GM10248 (cell line): ENCODE data around the gene ANO7.

Source experiments
- CTCF ChIA-PET: fragments of 300-600 bp; sonication (Branson Sonifier 250); formaldehyde crosslinking; extraction: SDS; loops from one replicate; lab custom pipeline; 2021; ENCODE audit warnings: antibody characterized with exemption; lab: Yijun Ruan, JAX
- POLR2A ChIA-PET: fragments of 350-650 bp; sonication (Branson Sonifier 250); formaldehyde crosslinking; extraction: SDS; loops from one replicate; lab custom pipeline; 2020; ENCODE audit warnings: antibody characterized with exemption; lab: Yijun Ruan, JAX
- DNase-seq: peaks from one replicate; pipeline ENCODE4 v3.0.0; 2012; ENCODE audit errors: extremely low spot score
- TF ChIP-seq, protein P1 (sequence below): IDR thresholded peaks from 2 replicates; pipeline ENCODE4 v1.5.1; 2012; ENCODE audit warnings: mild to moderate bottlenecking, low read depth; ENCODE audit errors: extremely low read depth, missing control alignments, control extremely low read depth

The ANO7 gene

DNA sequence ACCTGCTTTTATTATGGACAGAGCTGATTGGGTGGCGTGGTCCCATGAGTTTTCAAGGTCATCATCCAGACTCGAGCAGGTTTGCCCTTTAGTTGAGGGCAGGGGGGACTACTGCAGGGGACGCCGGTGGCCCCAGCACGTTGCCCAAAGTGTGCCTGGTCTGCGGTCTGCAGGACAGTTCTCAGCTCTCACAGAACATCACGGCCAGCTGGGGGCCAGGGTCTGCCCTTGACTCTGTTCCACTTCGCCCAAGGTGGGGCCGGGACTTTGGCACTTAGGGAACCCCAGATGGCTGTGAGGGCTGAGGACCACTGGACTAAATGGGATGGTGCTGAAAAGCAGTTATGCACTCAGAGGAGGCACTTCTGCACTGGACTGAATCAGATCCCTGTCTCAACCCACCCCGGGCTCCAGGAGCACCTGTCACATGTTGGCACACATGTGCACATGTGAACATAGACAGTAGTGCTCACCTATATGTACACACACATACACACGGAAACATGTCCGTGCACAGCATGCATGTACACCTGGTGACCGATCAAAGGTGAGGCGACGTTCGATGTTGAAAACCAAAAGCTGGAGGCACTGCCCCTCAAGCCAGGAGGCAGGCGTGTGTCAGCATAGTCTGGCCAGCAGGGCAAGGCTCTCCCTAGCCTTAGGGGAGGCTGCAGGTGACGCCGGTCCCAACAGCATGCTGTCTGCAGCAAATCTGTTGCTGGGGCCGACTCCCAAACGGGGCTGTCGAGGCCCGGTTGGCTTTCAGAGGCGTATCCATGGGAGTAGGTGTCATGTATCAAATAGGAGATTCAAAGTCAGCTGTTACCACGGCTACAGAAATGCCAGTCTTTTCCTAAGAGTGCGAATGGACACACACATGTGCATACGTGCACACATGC, 10.2 kb downstream of the ANO7 start:
- ChIA-PET POLR2A (no interaction called here), CTCF (no interaction called here)
- TF ChIP-seq, protein P1, sequence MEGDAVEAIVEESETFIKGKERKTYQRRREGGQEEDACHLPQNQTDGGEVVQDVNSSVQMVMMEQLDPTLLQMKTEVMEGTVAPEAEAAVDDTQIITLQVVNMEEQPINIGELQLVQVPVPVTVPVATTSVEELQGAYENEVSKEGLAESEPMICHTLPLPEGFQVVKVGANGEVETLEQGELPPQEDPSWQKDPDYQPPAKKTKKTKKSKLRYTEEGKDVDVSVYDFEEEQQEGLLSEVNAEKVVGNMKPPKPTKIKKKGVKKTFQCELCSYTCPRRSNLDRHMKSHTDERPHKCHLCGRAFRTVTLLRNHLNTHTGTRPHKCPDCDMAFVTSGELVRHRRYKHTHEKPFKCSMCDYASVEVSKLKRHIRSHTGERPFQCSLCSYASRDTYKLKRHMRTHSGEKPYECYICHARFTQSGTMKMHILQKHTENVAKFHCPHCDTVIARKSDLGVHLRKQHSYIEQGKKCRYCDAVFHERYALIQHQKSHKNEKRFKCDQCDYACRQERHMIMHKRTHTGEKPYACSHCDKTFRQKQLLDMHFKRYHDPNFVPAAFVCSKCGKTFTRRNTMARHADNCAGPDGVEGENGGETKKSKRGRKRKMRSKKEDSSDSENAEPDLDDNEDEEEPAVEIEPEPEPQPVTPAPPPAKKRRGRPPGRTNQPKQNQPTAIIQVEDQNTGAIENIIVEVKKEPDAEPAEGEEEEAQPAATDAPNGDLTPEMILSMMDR, result no peak
- DNase-seq, result no peak

DNA sequence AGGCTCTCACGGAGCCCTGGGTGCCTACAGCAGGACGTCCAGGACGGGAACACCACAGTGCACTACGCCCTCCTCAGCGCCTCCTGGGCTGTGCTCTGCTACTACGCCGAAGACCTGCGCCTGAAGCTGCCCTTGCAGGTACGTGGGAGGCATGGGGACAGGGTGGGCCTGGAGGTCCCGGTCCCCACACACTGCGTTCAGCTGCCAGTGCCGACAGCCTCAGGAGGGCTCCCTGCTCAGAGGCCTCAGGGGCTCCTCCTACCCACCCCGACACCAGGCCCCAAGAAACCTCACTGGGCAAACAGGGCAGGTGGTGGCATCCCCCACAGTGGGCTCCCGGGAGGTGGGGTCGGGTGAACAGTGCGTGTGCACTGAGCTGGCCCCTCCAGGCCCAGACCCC, 10.8 kb downstream of the ANO7 start:
- ChIA-PET CTCF (no interaction called here), POLR2A (no interaction called here)
- no peak for DNase-seq
- TF ChIP-seq, protein P1, result no peak

DNA sequence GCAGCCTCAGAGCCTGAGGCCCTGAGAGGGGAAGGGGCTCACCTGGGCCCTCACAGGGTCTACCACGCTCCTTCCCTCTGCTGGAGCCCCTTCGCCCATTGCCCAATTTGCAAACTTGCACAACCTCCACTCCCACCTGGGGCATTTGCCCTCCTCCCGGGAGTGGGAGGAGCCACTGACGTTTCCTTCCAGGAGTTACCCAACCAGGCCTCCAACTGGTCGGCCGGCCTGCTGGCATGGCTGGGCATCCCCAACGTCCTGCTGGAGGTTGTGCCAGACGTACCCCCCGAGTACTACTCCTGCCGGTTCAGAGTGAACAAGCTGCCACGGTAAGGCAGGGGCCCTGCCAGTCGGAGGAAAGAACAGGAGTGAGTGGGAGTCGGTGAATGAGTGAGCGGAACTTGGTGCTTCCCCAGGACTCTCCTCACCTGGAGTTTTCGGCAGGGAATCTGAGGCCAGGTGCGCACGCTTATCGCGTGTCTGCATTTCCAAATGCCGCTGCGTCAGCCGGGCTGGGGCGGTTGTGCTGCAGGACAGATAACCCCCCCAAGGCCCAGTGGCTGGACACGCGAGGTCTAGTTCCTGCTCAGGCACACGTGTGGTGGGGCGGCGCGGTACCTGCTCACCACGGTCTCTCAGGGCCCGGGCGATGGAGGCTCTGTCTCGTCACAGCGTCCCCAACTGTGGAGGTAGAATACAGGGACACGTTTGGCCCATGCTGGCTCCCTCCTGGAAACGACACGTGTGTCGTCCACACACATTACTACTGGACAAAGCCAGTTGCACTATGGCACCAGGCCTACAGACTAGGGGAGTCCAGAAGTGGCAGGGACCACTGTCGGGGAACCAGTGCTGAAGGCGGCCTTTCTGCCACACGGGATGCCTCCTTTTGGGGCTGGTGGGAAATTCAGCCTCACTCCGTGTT, 11.7 kb downstream of the ANO7 start:
- DNase-seq, result no peak
- ChIA-PET POLR2A (no interaction called here), CTCF (interaction anchor here (1.0 kb wide), 1 partner anchor 286 kb away, joined by 3 read pairs; no protein-coding TSS in a partner anchor)
- TF ChIP-seq, protein P1, result no peak

DNA sequence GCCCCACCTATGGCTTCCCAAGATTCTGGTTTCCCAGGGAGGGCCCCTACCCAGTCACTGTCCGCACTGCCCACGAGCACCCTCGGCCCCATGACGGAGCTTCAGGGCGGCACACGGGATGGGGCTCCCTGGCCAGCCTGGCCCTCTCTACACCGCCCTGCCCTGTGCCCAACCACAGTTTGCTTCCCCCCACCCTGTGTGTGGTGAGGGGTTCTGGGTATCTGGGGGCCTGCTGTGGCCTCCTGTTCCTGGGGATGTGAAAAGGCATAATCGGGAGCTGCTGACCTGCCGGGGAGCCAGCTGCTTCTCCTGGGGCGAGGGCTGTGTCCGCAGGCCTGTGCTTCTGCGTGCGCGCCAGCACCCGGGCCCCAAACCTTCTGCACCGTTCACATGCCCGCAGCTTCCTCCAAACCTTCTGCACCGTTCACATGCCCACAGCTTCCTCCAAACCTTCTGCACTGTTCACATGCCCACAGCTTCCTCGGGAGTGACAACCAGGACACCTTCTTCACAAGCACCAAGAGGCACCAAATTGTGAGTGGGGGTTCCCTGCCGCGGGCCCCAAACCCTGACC, 12.4 kb downstream of the ANO7 start:
- POLR2A ChIA-PET, result no interaction called here
- no peak for DNase-seq

DNA sequence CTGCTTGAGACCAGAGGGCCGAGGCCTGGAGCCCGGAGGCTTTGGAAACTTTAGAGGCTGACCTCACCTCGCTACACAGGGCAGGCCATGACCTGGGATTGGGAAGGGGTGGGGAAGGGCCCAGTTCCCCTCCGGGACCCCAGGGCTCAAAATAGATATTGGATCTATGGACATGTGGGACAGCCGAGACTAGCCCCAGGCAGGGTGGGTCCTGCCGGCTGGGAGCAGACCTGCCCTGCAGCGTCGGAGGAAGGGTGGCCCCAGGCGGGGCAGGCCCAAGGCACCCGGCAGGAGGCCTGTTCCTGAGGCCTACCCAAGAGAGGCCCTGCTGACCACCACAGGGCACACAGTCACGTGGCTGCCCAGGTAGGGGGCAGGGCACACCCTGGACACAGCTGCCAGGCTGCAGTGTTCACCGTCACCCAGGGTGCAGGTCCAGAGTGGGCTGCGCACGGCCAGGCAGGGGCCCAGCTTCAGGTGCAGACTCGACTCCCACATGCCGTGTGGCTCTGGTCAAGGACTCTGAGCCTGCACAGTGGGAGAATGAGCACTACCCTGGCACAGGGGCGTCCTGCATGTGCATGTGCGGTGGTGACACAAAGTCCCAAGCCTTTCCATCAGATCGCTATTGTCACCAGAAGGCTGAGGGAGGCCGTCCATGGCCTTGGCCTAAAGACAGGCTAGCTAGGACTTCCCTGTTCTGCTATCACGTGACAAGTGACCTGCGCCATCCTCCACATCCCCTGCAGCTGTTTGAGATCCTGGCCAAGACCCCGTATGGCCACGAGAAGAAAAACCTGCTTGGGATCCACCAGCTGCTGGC, 13.2 kb downstream of the ANO7 start:
- DNase-seq, result no peak
- POLR2A ChIA-PET, result no interaction called here
- CTCF ChIA-PET, result interaction anchor here (0.8 kb wide), 1 partner anchor 21 kb away, joined by 3 read pairs; no protein-coding TSS in a partner anchor
- TF ChIP-seq, protein P1, result no peak

More for the DNA sequence above, 12.4 kb downstream of the ANO7 start:
- CTCF ChIA-PET, result interaction anchor here (1.0 kb wide), 1 partner anchor 286 kb away, joined by 3 read pairs; no protein-coding TSS in a partner anchor
- TF ChIP-seq, protein P1, result no peak

DNA sequence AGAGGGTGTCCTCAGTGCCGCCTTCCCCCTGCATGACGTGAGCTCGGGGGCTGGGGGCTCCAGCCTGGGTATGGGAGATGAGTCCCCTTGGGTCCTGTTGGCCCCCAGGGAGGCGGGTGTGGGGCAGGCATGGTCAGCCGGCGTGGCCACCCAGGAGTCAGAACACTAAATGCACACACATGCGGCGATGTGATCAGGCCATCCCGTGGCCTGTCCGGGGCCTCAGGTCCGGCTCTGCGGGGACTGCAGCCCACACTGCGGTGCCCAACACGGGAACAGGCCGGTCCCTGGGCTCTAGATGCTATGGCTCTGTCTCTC, 13.8 kb downstream of the ANO7 start:
- TF ChIP-seq, protein P1, result no peak
- POLR2A ChIA-PET, result no interaction called here
- CTCF ChIA-PET, result interaction anchor here (0.8 kb wide), 1 partner anchor 22 kb away, joined by 3 read pairs; no protein-coding TSS in a partner anchor
- DNase-seq, result no peak
